SH-SY5Y (cell line): Measurements from ENCODE around the gene COL19A1.

Experiments used
- GATA2 ChIP-seq: IDR thresholded peaks from 2 replicates; pipeline ENCODE4 v1.6.1; 2011; ENCODE audit warnings: mild to moderate bottlenecking, low read depth, low read length
- GATA3 ChIP-seq: IDR thresholded peaks from 2 replicates; pipeline ENCODE4 v1.6.1; 2011; ENCODE audit warnings: low read depth, mild to moderate bottlenecking, low read length, moderate library complexity

The COL19A1 gene

DNA sequence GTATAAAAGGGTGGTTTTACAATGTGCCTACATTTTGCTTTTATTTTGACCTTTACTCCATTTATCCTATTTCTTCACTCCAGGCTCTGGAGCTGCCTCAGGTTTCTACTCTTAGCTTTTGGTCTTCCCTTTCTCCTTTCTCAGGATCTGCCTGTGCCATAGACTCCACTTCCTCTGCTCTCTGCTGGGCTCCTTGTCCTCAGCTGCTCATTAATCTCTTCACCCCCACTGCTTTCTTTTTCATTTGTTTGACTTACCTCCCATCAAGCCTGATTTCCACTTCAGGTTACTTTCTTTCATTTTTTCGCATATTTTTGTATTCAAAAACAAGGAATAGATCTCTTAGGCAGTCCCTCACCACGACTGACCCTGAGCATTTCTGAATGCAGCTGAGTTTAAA lies 106.8 kb downstream of the COL19A1 start:
- no peak for TF ChIP-seq GATA3
- TF ChIP-seq GATA2: no peak

DNA sequence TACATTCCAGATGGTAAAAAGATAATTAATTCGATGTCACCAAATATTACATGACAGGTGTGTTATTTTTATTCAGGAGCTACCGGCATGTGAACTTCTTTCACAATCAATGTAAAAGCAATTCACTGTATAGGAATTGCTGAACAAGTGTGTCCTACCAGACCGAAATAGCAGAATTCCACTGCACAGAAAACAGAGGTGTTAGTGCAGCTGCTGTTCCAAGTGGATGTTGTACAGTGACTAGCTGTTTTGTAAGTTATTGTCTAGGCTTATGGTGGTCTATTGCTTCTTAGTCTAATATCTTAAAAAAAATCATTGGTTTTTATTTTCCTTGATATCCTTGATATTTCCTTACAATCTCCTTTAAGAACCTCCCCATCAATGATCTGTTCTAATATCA lies 107.4 kb downstream of the COL19A1 start:
- TF ChIP-seq GATA2 (no peak), GATA3 (no peak)

DNA sequence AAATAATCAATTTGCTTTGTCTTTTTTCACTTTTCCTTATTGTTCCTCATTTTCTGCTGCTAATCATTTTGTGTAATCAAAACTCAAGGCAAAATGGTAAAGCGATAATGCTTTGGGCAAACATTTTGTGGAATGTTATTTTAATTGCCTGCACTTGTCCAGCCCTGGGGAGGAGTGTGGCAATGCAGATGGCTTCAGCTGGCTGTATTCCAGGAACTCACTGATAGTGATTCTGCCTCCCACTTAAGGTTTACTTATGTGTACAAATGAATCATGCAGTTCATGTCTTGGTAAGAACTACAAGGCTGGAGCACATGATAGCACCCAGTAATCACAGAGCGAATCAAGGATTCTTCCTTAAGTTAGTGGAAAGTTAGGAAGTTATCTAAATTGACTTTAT lies 107.8 kb downstream of the COL19A1 start:
- TF ChIP-seq GATA2 (peak; percentile 72), GATA3 (0 out of 2 replicates have a peak, but pooled peaks have one; percentile 36)

DNA sequence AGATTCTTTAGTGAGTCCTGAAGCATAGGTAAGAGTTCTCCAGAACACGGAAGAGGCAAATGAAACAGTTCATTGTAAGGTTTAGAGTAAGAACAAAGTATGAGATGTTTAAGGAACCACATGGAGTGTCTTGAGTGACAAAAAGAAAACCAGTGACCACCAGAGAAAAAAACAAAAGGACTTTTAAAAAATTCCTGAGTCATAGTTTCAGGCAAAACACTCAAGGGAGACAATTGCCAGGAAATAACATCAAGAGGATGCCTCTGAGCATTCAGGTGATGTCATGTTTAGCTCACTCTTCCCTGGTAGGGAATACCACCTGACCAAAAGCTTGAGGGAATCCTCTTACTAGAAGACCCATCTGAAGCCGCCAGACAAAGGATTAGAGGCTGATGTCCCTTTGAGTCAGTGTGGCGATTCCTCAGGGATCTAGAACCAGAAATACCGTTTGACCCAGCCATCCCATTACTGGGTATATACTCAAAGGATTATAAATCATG lies 110.3 kb downstream of the COL19A1 start:
- TF ChIP-seq GATA2 (no peak), GATA3 (no peak)

DNA sequence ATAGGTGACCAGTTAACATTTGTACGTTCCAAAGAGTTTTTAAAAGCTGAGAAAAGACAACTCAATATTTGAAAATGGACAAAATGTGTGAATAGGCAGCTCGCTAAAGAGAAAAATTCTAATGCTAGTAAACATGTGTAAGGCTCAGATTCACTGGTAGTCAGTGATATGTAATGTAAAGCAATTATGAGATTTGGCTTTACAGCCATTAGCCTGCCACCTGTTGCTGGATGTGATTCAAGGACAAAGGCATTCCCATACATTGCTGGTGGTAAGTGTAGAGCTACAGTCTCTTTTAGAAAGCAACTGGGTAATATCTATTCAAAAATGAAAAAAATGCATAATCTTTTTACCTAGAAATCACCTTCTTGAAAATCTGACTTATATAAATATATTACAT lies 114.3 kb downstream of the COL19A1 start:
- TF ChIP-seq GATA2: no peak
- TF ChIP-seq GATA3: no peak

DNA sequence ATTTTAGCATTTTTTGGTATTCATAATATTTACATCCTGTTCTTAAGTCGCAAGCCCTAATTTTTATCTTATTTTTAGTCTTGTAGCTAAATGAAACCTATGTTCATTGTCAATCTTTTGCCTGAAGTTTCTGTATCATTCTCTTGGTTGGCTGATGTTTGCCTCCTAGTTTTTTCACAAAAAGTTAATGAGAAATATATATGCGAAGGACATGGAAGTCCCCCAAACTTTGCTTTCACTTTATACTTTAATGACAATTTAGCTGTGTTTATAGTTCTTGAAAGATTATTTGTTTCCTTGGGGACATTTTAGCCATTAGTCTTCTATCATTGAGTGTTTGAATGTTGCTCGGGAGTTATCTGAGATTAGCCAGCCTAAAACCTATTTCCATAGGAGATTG lies 118.2 kb downstream of the COL19A1 start:
- no peak for TF ChIP-seq GATA3
- no peak for TF ChIP-seq GATA2

DNA sequence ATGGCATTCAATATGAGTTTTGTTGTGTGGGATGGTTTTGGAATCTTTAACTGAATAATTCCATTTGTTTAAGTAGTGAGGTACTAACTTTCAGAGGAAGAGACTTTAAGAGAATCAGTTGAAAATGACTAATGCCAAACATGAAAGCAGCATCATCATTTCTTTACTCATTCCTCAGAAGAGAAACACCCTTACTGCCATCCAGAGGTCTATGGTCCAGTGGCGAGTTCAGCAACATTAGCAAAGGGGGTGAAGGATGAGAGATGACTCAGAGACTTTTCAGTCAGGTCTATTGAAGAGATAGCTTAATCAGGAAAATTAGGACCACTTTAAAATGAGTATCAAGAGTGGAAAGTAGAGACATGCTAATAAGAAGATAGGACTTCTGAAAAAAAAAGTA lies 118.8 kb downstream of the COL19A1 start:
- TF ChIP-seq GATA2 (no peak), GATA3 (no peak)

DNA sequence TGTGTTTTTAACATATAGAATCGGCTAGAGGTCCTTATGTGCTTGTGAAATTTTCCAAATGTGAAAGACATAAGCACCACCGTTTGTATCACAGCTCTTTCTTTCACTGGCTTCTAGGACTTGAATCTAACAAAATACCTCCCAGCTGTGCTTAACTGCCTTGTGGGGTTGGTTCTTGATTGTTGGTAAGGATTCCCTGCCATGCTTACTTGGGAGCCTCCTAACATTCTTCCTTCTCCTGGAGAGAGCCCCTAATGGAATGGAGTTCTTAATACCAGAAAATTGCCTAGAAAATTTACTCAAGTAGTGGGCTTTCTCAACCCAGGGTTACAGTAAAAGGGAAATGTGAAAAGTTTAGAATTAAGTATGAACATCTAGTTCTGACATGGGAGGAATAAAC lies 121.2 kb downstream of the COL19A1 start:
- TF ChIP-seq GATA2: no peak
- TF ChIP-seq GATA3: no peak

DNA sequence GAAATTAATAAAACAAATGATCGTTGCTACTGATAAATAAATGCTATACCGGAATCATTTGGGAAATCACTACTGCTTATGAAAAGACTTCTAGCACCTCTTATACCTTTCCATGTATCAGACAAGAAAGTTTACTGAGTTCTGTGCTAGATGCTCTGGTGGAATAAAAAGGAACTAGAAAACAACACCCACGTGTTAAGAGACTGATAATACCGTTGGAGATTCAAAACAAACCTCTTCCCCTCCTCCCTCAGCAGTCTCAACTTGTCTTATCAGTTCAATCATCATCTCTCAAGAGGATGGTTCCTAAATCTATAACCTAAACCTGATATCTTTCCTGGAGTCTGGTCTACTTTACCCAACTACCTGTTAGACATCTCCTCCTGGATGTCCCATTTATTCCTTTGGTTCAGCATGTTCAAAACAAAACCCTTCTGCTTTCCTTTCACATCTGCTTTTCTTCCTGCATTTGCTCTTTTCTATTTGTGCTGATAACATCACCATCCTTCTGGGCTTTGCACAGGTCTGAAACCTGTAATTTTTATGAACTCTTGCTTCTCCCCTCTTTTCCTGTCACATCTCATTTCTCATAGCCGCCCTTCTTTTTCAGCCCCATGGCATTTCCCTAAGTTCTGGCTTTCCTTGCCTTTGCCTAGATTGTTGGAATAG lies 122.2 kb downstream of the COL19A1 start:
- TF ChIP-seq GATA2 (no peak), GATA3 (no peak)

DNA sequence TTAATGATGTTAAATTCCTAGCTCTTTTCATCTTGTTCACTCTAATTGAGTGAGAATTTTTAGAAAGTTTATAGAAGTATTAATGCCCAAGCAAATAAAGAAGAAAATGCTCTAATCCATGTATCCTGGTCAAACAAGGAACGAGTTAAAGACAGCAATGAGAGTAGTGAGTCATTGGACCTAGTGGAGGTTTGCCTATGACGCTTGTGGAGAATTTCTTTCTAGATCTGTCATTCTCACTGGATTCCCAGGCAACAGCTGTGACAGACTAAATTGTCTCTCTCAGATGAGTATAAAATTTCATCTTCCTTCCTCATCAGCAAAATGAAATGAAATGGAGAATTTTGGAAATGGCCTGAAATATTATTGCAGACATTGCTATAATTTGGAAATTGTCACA lies 127.9 kb downstream of the COL19A1 start:
- no peak for TF ChIP-seq GATA2
- no peak for TF ChIP-seq GATA3

DNA sequence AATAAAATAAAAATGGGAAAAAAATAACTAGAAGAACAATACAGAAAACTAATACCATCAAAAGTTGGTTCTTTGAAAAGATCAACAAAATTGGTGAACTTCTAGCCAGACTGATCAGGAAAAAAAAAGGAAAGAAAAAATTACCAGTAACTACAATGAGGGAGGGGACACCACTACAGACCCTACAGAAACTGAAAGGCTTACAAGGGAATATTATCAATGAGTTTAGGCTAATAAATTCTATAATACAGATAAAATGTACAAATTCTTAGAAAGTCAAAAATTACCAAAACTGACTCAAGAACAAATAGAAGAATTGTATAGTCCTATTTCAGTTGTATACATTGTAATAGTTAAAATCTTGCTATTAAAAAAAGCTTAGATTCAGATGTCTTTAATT lies 141.8 kb downstream of the COL19A1 start:
- no peak for TF ChIP-seq GATA3
- TF ChIP-seq GATA2: no peak

DNA sequence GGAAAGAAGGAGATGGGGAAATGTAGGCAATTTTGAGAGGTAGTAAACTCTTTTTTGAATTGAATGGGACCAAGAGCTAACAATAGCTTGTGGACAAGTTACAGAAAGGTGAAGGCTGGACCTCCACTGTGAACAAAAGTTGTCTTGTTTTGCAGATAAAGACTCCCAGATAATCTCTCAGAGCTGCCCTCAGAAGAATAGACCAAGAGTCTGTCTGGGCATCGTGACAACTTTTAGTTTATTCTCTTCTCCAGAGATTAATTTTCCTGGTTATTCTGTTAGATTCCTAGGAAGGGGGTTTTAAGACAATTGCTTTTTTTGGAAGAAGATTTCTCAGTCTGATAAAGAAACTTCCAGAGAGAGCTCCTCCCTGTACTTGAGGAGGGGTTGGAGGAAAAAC lies 161.9 kb downstream of the COL19A1 start:
- TF ChIP-seq GATA2: no peak
- TF ChIP-seq GATA3: no peak

DNA sequence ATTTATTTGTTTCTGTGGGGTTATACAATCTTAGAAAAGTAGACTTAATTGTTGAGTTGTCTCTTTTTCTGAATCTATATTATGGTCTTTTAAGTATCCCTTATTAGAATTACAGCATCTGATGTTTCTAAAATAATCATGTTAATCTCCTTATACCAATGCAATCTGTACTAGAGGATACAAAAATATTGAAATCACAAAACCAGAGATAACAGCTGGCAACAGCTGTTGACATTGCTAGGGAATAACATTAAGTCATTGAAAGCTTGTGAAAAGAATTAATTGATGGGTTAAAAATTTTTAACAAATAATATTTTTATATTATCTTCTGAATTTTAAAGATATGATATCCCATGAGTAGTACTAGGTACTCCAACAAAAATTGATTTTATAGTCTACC lies 162.6 kb downstream of the COL19A1 start:
- TF ChIP-seq GATA2 (no peak), GATA3 (no peak)

DNA sequence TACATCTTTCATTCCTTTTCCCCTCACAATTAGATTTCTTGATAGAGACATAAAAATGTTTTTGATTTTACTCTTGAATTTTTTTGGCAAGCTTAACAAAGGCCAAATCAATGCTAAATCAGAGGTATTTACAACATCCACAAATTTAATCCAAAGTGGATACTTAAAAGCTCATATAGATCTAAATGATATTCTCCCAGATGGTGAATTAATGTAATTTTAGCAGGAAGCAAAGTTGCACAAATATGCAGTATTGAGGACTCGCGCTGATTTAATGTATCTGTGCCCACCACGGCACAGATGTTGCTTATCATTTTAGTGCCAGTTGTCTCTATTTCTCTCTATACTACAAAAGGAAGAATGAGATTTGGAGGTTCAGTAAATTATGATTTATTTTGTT lies 167.4 kb downstream of the COL19A1 start:
- TF ChIP-seq GATA2 (peak; percentile 66; the same call in 1 of the 2 replicates), GATA3 (peak; percentile 85)

DNA sequence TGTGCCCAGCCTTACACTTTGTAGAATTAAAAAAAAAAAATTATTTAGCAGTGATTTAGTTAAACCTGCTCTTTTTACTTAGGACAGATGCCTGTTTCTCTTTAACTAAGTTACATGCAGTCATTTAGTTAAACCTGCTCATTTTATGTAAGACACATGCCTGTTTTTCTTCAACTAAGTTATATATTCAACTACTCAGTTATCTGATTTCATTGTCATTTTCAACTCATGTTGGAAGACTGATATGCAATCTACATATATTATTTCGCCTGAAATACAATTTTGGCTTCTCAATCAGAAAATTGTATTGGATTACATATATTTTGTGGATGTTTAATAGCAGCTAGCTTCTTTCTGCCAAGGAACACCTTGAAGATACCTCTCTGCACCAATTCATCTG lies 171.1 kb downstream of the COL19A1 start:
- peak; percentile 88 for TF ChIP-seq GATA3
- no peak for TF ChIP-seq GATA2

DNA sequence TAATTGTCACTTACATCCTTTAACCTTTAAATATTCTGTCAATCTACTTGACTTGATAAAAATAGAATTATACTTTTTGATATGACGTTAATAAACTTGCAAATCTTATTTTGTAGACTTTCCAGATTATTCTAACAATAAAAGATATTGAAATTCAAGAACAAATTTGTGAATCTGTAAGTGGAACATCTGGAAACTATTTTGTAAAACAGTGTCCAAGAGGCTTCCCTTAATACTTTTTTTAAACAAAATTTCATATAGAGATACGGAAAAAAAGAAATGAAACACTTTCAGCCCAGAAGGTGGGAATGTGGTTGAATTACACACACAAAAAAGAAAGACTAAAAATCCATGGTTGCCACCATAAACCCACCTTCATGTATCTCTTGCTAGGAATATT lies 174.4 kb downstream of the COL19A1 start:
- no peak for TF ChIP-seq GATA3
- TF ChIP-seq GATA2: no peak

DNA sequence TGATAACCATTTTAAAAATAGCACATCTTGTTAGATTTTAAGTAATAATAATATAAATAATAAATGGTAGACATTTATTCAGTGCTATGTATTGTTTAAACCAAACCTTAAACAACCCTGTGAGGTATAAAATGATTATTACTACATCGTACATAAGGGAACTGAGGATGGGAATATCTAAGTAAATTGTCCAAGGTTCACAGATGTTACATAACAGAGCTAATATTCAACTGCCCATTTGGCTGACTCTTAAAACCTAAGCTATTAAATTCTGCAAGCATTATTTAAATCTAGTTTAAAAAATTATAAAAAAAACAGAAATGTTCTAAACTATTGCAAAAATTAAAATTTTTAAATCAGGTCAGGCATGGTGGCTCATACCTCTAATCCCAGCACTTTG lies 175.1 kb downstream of the COL19A1 start:
- no peak for TF ChIP-seq GATA3
- no peak for TF ChIP-seq GATA2
